GM12878 (cell line): ENCODE measurements around the gene PHGDH. TPM values are rescaled to one million over a fixed set of nuclear protein-coding genes. Genes with fewer than 3 reads are reported as not detected.

Experiments used
- ATAC-seq: fragments of 200-7000 bp; cut with Tn5 transposase; 3 replicates; pipeline ENCODE4 v1.9.1; 2020; ENCODE audit warnings: mild to moderate bottlenecking, moderate library complexity
- BruUV-seq: library from RNA; stranded (reverse); fragments of 400-500 nt; replicated peaks from 2 replicates; lab custom pipeline; 2021; lab: Mats Ljungman, UMichigan
- CTCF ChIA-PET: fragments of 300-600 bp; sonication (Branson Sonifier 250); formaldehyde crosslinking; extraction: SDS; loops from one replicate; lab custom pipeline; 2021; ENCODE audit warnings: inconsistent platforms; lab: Yijun Ruan, JAX
- POLR2A ChIA-PET: fragments of 350-600 bp; formaldehyde crosslinking; extraction: SDS; loops from one replicate; lab custom pipeline; 2021; ENCODE audit warnings: inconsistent platforms; lab: Charles Lee
- RAD21 ChIA-PET: fragments of 300-600 bp; sonication (Branson Sonifier 250); formaldehyde crosslinking; loops from one replicate; lab custom pipeline; 2023; ENCODE audit warnings: antibody characterized with exemption; ENCODE audit not compliant: unreplicated experiment; lab: Charles Lee
- SMC1A ChIA-PET: fragments of 300-600 bp; sonication (Branson Sonifier 250); formaldehyde crosslinking; loops from one replicate; lab custom pipeline; 2023; ENCODE audit not compliant: unreplicated experiment, uncharacterized antibody; lab: Charles Lee
- DNase-seq: peaks from one replicate; pipeline ENCODE4 v3.0.0-alpha.2; 2011; ENCODE audit warnings: low read depth, low spot score
- FAIRE-seq: peaks from 3 replicates; lab custom pipeline; 2011; peaks lifted over from hg19 to GRCh38; lab: Jason Lieb, UNC
- H2AFZ ChIP-seq: 2 replicates; pipeline ENCODE4 v1.6.0; 2011; ENCODE audit warnings: low read depth, low read length, control low read depth; ENCODE audit not compliant: control insufficient read depth
- H3K27ac ChIP-seq: 2 replicates; pipeline ENCODE4 v1.5.1; 2011; ENCODE audit warnings: control low read depth; ENCODE audit not compliant: control insufficient read depth, insufficient read depth
- H3K27me3 ChIP-seq, 2 experiments: replicated peaks in 1 of 2; 2 replicates each; pipeline versions ENCODE4 v1.6.0 to v1.6.1; 2011; ENCODE audit warnings: low read length in 1 of 2; ENCODE audit not compliant: control insufficient read depth in 2 of 2, insufficient read depth in 2 of 2
- H3K36me3 ChIP-seq, 2 experiments: 2 replicates each; pipeline ENCODE4 v1.5.1; 2011; ENCODE audit warnings: low read length in 1 of 2; ENCODE audit not compliant: control insufficient read depth in 2 of 2, insufficient read depth in 2 of 2
- H3K4me1 ChIP-seq: 2 replicates; pipeline ENCODE4 v1.6.1; 2011; ENCODE audit warnings: mild to moderate bottlenecking, low read length, moderate library complexity, mixed read lengths; ENCODE audit not compliant: control insufficient read depth, insufficient read depth
- H3K4me2 ChIP-seq: 2 replicates; pipeline ENCODE4 v1.6.0; 2011; ENCODE audit warnings: control low read depth; ENCODE audit not compliant: control insufficient read depth, insufficient read depth
- H3K4me3 ChIP-seq: fragments of 200-600 bp; sonication (generic); 2 replicates; pipeline ENCODE4 v1.5.1; 2016
- H3K79me2 ChIP-seq: 2 replicates; pipeline ENCODE4 v1.6.0; 2011; ENCODE audit warnings: low read length; ENCODE audit not compliant: control insufficient read depth, insufficient read depth
- H3K9ac ChIP-seq: 2 replicates; pipeline ENCODE4 v1.8.0; 2011; ENCODE audit warnings: low read length, control low read depth, mixed read lengths; ENCODE audit not compliant: control insufficient read depth, insufficient read depth
- H3K9me3 ChIP-seq: replicated peaks from 3 replicates; pipeline ENCODE4 v1.5.1; 2011; ENCODE audit warnings: mild to moderate bottlenecking, low read length; ENCODE audit not compliant: control insufficient read depth, insufficient read depth
- H4K20me1 ChIP-seq: 2 replicates; pipeline ENCODE4 v1.6.0; 2011; ENCODE audit not compliant: control insufficient read depth, insufficient read depth
- CHD2 ChIP-seq: IDR thresholded peaks from 2 replicates; pipeline ENCODE4 v1.6.1; 2011; ENCODE audit warnings: low read depth, low read length, improper control_type of control experiment, borderline replicate concordance
- DPF2 ChIP-seq: fragments of 450-650 bp; IDR thresholded peaks from 2 replicates; pipeline ENCODE4 v1.6.1; 2017; ENCODE audit warnings: mild to moderate bottlenecking
- IRF4 ChIP-seq: IDR thresholded peaks from 2 replicates; pipeline ENCODE4 v1.6.1; 2011; ENCODE audit warnings: low read depth, low read length
- MTA2 ChIP-seq: fragments of 450-650 bp; IDR thresholded peaks from 2 replicates; pipeline ENCODE4 v1.6.1; 2016; ENCODE audit warnings: low read depth, mild to moderate bottlenecking, moderate library complexity
- MXI1 ChIP-seq: fragments of 150-350 bp; IDR thresholded peaks from 2 replicates; pipeline ENCODE4 v1.6.1; 2011; ENCODE audit warnings: low read depth, mild to moderate bottlenecking, inconsistent platforms, low read length, improper control_type of control experiment
- RELA ChIP-seq: fragments of 450-650 bp; IDR thresholded peaks from 2 replicates; pipeline ENCODE4 v1.8.0; 2014; ENCODE audit warnings: borderline replicate concordance; ENCODE audit not compliant: partially characterized antibody
- WRNIP1 ChIP-seq: IDR thresholded peaks from 2 replicates; pipeline ENCODE4 v1.6.1; 2011; ENCODE audit warnings: low read depth, low read length, improper control_type of control experiment, borderline replicate concordance
- WGBS: methylation state at CpG from one replicate; pipeline ENCODE4 v1.1.6; 2016; ENCODE audit warnings: low lambda C conversion rate; ENCODE audit not compliant: insufficient replicate concordance, insufficient coverage; ENCODE audit errors: missing lambda C conversion rate; 5-methylcytosine and 5-hydroxymethylcytosine counted together
- in situ Hi-C: fragments of 300-500 bp; cut with MboI; formaldehyde crosslinking; loops from 9 replicates; pipeline ENCODE4 v1.14.3; 2018; ENCODE audit warnings: mixed read lengths
- intact Hi-C: fragments of 100-400 bp; cut with micrococcal nuclease; formaldehyde crosslinking; loops from one replicate; pipeline ENCODE4 v1.14.2; 2022; ENCODE audit not compliant: unreplicated experiment
- polyA plus RNA-seq, 11 experiments: library from polyadenylated mRNA; depleted of rRNA in 4 of 11; unstranded in 6 of 11; stranded (reverse) in 5 of 11; fragments of >200 nt; fragmentation: Nextera tagmentation in 4 of 11; fragmentation: Illumina TruSeq in 1 of 11; extraction: Ambion mirVana in 4 of 11; extraction: Trizol in 1 of 11; gene quantifications; 1 replicate in 1 of 11; 2 replicates in 10 of 11; pipeline versions ENCODE4 v1.2.1 to v1.2.3, GENCODE V29; 2011 to 2016; ENCODE audit warnings: inconsistent platforms in 2 of 11, missing spikeins in 2 of 11, low read depth in 1 of 11
- total RNA-seq, 4 experiments: library from RNA; depleted of rRNA in 3 of 4; stranded (reverse); fragments of >200 nt in 3 of 4; fragmentation: Illumina TruSeq in 1 of 4; extraction: Trizol in 1 of 4; gene quantifications; 2 replicates each; pipeline versions ENCODE4 v1.2.1 to v1.2.3, GENCODE V29; 2013 to 2021
- TF ChIP-seq, protein P1 (sequence below): fragments of 450-650 bp; IDR thresholded peaks from 2 replicates; pipeline ENCODE4 v1.6.1; 2017; ENCODE audit warnings: mild to moderate bottlenecking, low read depth, inconsistent platforms; ENCODE audit not compliant: poor library complexity, severe bottlenecking
- TF ChIP-seq, protein P2 (sequence below): IDR thresholded peaks from 2 replicates; pipeline ENCODE4 v1.6.1; 2012; ENCODE audit warnings: low read length, inconsistent platforms
- TF ChIP-seq, protein P3 (sequence below): fragments of 150-350 bp; IDR thresholded peaks from 2 replicates; pipeline ENCODE4 v1.6.1; 2016; ENCODE audit warnings: low read depth, low read length
- TF ChIP-seq, protein P4 (sequence below): fragments of 450-650 bp; IDR thresholded peaks from 2 replicates; pipeline ENCODE4 v1.6.1; 2017; ENCODE audit warnings: antibody characterized with exemption, mild to moderate bottlenecking, moderate library complexity

PHGDH gene
- total and polyA plus RNA-seq, 10 of the 15 experiments (the other 5 are each of a cell fraction or from before 2014, with no cell fraction given): 3.9 to 47.8 (median 25.9) TPM

DNA sequence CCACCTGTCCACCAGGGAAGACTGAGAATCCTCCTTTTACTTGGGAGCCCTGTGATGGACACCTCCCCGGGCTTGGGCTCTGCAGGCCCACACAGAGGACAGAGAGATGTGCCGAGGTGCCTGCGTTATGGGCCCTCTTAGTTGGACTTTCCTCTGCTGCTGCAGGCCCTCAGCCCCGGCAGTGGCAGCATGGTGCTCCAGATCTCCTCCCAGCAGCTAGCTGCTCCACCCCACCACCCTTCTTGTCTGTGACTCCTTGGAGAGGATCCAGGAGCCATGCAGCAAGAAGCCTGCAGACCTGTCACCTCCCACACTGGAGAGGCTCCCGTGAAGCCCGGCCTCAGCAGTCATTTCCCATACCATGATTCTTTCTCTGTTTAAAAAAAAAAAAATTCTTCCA lies 27.4 kb downstream of the PHGDH start (continued):
- TF ChIP-seq, protein P1, sequence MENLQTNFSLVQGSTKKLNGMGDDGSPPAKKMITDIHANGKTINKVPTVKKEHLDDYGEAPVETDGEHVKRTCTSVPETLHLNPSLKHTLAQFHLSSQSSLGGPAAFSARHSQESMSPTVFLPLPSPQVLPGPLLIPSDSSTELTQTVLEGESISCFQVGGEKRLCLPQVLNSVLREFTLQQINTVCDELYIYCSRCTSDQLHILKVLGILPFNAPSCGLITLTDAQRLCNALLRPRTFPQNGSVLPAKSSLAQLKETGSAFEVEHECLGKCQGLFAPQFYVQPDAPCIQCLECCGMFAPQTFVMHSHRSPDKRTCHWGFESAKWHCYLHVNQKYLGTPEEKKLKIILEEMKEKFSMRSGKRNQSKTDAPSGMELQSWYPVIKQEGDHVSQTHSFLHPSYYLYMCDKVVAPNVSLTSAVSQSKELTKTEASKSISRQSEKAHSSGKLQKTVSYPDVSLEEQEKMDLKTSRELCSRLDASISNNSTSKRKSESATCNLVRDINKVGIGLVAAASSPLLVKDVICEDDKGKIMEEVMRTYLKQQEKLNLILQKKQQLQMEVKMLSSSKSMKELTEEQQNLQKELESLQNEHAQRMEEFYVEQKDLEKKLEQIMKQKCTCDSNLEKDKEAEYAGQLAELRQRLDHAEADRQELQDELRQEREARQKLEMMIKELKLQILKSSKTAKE: no peak

DNA sequence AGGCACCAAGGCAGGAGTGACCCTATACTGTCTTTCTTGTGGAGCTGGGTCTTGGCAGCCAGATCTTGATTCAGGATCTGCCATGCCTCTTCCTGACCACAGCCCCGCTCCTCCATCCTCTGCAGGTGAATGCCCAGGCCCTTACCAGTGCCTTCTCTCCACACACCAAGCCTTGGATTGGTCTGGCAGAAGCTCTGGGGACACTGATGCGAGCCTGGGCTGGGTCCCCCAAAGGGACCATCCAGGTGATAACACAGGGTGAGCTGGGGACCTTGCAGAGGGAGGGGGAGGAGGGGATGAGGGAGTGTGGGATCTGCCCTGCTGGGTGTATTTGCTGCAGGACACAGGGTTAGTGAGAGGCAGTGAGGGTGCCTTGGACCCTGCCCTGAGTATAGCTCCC lies 28.5 kb downstream of the PHGDH start:
- intact Hi-C loops: loop anchor here (5.0 kb wide), 2 partner anchors 63 to 128 kb away; no protein-coding TSS in a partner anchor
- TF ChIP-seq WRNIP1 (no peak), RELA (no peak), MXI1 (no peak), CHD2 (no peak), IRF4 (no peak), MTA2 (no peak), DPF2 (no peak)
- TF ChIP-seq, protein P2, sequence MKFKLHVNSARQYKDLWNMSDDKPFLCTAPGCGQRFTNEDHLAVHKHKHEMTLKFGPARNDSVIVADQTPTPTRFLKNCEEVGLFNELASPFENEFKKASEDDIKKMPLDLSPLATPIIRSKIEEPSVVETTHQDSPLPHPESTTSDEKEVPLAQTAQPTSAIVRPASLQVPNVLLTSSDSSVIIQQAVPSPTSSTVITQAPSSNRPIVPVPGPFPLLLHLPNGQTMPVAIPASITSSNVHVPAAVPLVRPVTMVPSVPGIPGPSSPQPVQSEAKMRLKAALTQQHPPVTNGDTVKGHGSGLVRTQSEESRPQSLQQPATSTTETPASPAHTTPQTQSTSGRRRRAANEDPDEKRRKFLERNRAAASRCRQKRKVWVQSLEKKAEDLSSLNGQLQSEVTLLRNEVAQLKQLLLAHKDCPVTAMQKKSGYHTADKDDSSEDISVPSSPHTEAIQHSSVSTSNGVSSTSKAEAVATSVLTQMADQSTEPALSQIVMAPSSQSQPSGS: no peak
- TF ChIP-seq, protein P3, sequence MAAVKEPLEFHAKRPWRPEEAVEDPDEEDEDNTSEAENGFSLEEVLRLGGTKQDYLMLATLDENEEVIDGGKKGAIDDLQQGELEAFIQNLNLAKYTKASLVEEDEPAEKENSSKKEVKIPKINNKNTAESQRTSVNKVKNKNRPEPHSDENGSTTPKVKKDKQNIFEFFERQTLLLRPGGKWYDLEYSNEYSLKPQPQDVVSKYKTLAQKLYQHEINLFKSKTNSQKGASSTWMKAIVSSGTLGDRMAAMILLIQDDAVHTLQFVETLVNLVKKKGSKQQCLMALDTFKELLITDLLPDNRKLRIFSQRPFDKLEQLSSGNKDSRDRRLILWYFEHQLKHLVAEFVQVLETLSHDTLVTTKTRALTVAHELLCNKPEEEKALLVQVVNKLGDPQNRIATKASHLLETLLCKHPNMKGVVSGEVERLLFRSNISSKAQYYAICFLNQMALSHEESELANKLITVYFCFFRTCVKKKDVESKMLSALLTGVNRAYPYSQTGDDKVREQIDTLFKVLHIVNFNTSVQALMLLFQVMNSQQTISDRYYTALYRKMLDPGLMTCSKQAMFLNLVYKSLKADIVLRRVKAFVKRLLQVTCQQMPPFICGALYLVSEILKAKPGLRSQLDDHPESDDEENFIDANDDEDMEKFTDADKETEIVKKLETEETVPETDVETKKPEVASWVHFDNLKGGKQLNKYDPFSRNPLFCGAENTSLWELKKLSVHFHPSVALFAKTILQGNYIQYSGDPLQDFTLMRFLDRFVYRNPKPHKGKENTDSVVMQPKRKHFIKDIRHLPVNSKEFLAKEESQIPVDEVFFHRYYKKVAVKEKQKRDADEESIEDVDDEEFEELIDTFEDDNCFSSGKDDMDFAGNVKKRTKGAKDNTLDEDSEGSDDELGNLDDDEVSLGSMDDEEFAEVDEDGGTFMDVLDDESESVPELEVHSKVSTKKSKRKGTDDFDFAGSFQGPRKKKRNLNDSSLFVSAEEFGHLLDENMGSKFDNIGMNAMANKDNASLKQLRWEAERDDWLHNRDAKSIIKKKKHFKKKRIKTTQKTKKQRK: no peak
- TF ChIP-seq, protein P4, sequence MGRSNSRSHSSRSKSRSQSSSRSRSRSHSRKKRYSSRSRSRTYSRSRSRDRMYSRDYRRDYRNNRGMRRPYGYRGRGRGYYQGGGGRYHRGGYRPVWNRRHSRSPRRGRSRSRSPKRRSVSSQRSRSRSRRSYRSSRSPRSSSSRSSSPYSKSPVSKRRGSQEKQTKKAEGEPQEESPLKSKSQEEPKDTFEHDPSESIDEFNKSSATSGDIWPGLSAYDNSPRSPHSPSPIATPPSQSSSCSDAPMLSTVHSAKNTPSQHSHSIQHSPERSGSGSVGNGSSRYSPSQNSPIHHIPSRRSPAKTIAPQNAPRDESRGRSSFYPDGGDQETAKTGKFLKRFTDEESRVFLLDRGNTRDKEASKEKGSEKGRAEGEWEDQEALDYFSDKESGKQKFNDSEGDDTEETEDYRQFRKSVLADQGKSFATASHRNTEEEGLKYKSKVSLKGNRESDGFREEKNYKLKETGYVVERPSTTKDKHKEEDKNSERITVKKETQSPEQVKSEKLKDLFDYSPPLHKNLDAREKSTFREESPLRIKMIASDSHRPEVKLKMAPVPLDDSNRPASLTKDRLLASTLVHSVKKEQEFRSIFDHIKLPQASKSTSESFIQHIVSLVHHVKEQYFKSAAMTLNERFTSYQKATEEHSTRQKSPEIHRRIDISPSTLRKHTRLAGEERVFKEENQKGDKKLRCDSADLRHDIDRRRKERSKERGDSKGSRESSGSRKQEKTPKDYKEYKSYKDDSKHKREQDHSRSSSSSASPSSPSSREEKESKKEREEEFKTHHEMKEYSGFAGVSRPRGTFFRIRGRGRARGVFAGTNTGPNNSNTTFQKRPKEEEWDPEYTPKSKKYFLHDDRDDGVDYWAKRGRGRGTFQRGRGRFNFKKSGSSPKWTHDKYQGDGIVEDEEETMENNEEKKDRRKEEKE: no peak
- TF ChIP-seq, all 136 proteins: peak for 0
- Histone ChIP-seq H3K4me3 (no peak overlapping the region), H3K27ac (no peak overlapping the region), H3K9me3 (no peaks in the 10 kb centered on the region), H3K4me2 (no peak overlapping the region), H3K4me1 (no peaks in the 10 kb centered on the region), H3K79me2 (no peaks in the 10 kb centered on the region), H3K9ac (no peak overlapping the region), H2AFZ (no peak overlapping the region), H3K36me3 (no peaks in the 10 kb centered on the region), H4K20me1 (no peaks in the 10 kb centered on the region), H3K27me3 (no peaks in the 10 kb centered on the region)
- BruUV-seq: no TSS peak
- 17% methylated on average over 2 of the region's 2 CpGs for WGBS
- RAD21 ChIA-PET: no interaction called here
- SMC1A ChIA-PET: no interaction called here
- CTCF ChIA-PET: interaction anchor here (0.9 kb wide), 1 partner anchor 63 kb away, joined by 4 read pairs; no protein-coding TSS in a partner anchor
- ATAC-seq (no peak), FAIRE-seq (no peak), DNase-seq (no peak)
- POLR2A ChIA-PET: no interaction called here
- in situ Hi-C loops: no loop called here
